Neural cell (in vitro differentiated cells): ENCODE results near the gene LRRC63. TPM values are rescaled to one million over a fixed set of nuclear protein-coding genes. Genes with fewer than 3 reads are reported as not detected.

Source experiments
- H2AFZ ChIP-seq: fragments of 200-600, 300-800 bp; sonication (generic), shearing (Covaris generic); 2 replicates; pipeline ENCODE4 v1.6.0; 2014; ENCODE audit warnings: low read depth, mild to moderate bottlenecking, antibody characterized with exemption, low read length, moderate library complexity
- H3F3A ChIP-seq: fragments of 200-600 bp; shearing (Covaris generic); 2 replicates; pipeline ENCODE4 v1.6.1; 2016; ENCODE audit warnings: mild to moderate bottlenecking, moderate library complexity, mixed read lengths, antibody characterized with exemption, low read length; ENCODE audit not compliant: insufficient read depth, poor library complexity, severe bottlenecking
- H3K27ac ChIP-seq: fragments of 200-600, 300-800 bp; sonication (generic), shearing (Covaris generic); 2 replicates; pipeline ENCODE4 v1.5.1; 2014; ENCODE audit warnings: mild to moderate bottlenecking, low read length, moderate library complexity
- H3K27me3 ChIP-seq: fragments of 300-800, 200-600 bp; sonication (generic), shearing (Covaris generic); 2 replicates; pipeline ENCODE4 v1.6.0; 2014; ENCODE audit warnings: mild to moderate bottlenecking, low read depth, low read length, moderate library complexity; ENCODE audit not compliant: insufficient read depth
- H3K36me3 ChIP-seq: fragments of 300-800, 200-600 bp; sonication (generic), shearing (Covaris generic); 2 replicates; pipeline ENCODE4 v1.5.1; 2014; ENCODE audit warnings: mild to moderate bottlenecking, antibody characterized with exemption, low read length, moderate library complexity; ENCODE audit not compliant: insufficient read depth
- H3K4me2 ChIP-seq: fragments of 300-800, 200-600 bp; sonication (generic), shearing (Covaris generic); 2 replicates; pipeline ENCODE4 v1.6.0; 2014; ENCODE audit warnings: mild to moderate bottlenecking, low read length
- H3K4me3 ChIP-seq: fragments of 300-800, 200-600 bp; sonication (generic), shearing (Covaris generic); 2 replicates; pipeline ENCODE4 v1.5.1; 2014; ENCODE audit warnings: mild to moderate bottlenecking, low read length, moderate library complexity
- H3K79me2 ChIP-seq: fragments of 200-600 bp; shearing (Covaris generic); replicated peaks from 2 replicates; pipeline ENCODE4 v1.6.0; 2014; ENCODE audit warnings: mild to moderate bottlenecking, low read length, moderate library complexity; ENCODE audit not compliant: insufficient read depth
- H3K9ac ChIP-seq: fragments of 300-800, 200-600 bp; sonication (generic), shearing (Covaris generic); 2 replicates; pipeline ENCODE4 v1.6.1; 2016; ENCODE audit warnings: mild to moderate bottlenecking, low read length, mixed read lengths
- H3K9me2 ChIP-seq: fragments of 200-600 bp; shearing (Covaris generic); 2 replicates; pipeline ENCODE4 v1.6.1; 2016; ENCODE audit warnings: mild to moderate bottlenecking, low read length, mixed read lengths; ENCODE audit not compliant: insufficient read depth
- H3K9me3 ChIP-seq: fragments of 200-600, 300-800 bp; sonication (generic), shearing (Covaris generic); 2 replicates; pipeline ENCODE4 v1.6.1; 2016; ENCODE audit warnings: mild to moderate bottlenecking, mixed run types, low read length, moderate library complexity, mixed read lengths
- H4K20me1 ChIP-seq: fragments of 200-600 bp; shearing (Covaris generic); 2 replicates; pipeline ENCODE4 v1.6.1; 2016; ENCODE audit warnings: mild to moderate bottlenecking, mixed run types; ENCODE audit not compliant: insufficient read depth
- CTCF ChIP-seq: fragments of 450-650 bp; IDR thresholded peaks from 2 replicates; pipeline ENCODE4 v1.5.1; 2014; ENCODE audit warnings: antibody characterized with exemption, mild to moderate bottlenecking, moderate library complexity; ENCODE audit not compliant: poor library complexity, severe bottlenecking
- EP300 ChIP-seq: fragments of 450-650 bp; conservative IDR thresholded peaks from 2 replicates; pipeline ENCODE4 v1.6.1; 2014; ENCODE audit warnings: antibody characterized with exemption, mild to moderate bottlenecking, moderate library complexity; ENCODE audit not compliant: poor library complexity, severe bottlenecking
- EZH2 ChIP-seq: fragments of 200-600, 300-800 bp; shearing (Covaris generic), sonication (generic); IDR thresholded peaks from 2 replicates; pipeline ENCODE4 v1.6.1; 2014; ENCODE audit warnings: antibody characterized with exemption, low read length, borderline replicate concordance, mild to moderate bottlenecking; ENCODE audit not compliant: insufficient read depth, poor library complexity, severe bottlenecking
- MXI1 ChIP-seq: fragments of 450-650 bp; conservative IDR thresholded peaks from 2 replicates; pipeline ENCODE4 v1.6.1; 2014; ENCODE audit warnings: antibody characterized with exemption, mild to moderate bottlenecking; ENCODE audit not compliant: poor library complexity, severe bottlenecking
- POLR2AphosphoS5 ChIP-seq: IDR thresholded peaks from 2 replicates; pipeline ENCODE4 v1.6.1; 2012
- RAD21 ChIP-seq: fragments of 450-650 bp; conservative IDR thresholded peaks from 2 replicates; pipeline ENCODE4 v1.6.1; 2014; ENCODE audit warnings: antibody characterized with exemption, mild to moderate bottlenecking, moderate library complexity
- REST ChIP-seq: IDR thresholded peaks from 2 replicates; pipeline ENCODE4 v1.6.1; 2012; ENCODE audit warnings: borderline replicate concordance
- SMC3 ChIP-seq: fragments of 450-650 bp; conservative IDR thresholded peaks from 2 replicates; pipeline ENCODE4 v1.6.1; 2014; ENCODE audit warnings: antibody characterized with exemption, mild to moderate bottlenecking, moderate library complexity; ENCODE audit not compliant: poor library complexity
- TAF1 ChIP-seq: IDR thresholded peaks from 2 replicates; pipeline ENCODE4 v1.6.1; 2012; ENCODE audit warnings: low read depth
- polyA plus RNA-seq: library from polyadenylated mRNA; depleted of rRNA; stranded (reverse); fragments of >200 nt; gene quantifications from 2 replicates; pipeline ENCODE4 v1.2.3, GENCODE V29; 2014

LRRC63 gene
- polyA plus RNA-seq, 1 donor from 2014 or later, result not detected

GRCh38 chr13:46320821-46321220, 109.1 kb downstream of the LRRC63 start:
- H2AFZ ChIP-seq, result no peak overlapping the region
- no peak overlapping the region for H3K9ac ChIP-seq
- H3K9me3 ChIP-seq, result no peaks in the 10 kb centered on the region
- TF ChIP-seq RAD21, result no peak
- no peak for TF ChIP-seq EP300
- TF ChIP-seq TAF1, result no peak
- no peak for TF ChIP-seq SMC3
- no peak for TF ChIP-seq POLR2AphosphoS5
- no peak for TF ChIP-seq EZH2
- no peak for TF ChIP-seq MXI1
- TF ChIP-seq CTCF, result no peak
- no peak for TF ChIP-seq REST
- no peaks in the 10 kb centered on the region for H3F3A ChIP-seq
- H3K79me2 ChIP-seq, result no peaks in the 10 kb centered on the region
- no peak overlapping the region for H3K27ac ChIP-seq
- no peaks in the 10 kb centered on the region for H3K36me3 ChIP-seq
- no peaks in the 10 kb centered on the region for H3K9me2 ChIP-seq
- no peak overlapping the region for H3K4me3 ChIP-seq
- no peak overlapping the region for H3K4me2 ChIP-seq
- no peaks in the 10 kb centered on the region for H3K27me3 ChIP-seq
- no peaks in the 10 kb centered on the region for H4K20me1 ChIP-seq

- Histone ChIP-seq H3K4me2 (no peak overlapping the region), H3K4me3 (no peak overlapping the region), H3K9ac (no peak overlapping the region), H3K9me3 (no peaks in the 10 kb centered on the region), H4K20me1 (no peaks in the 10 kb centered on the region), H3K27ac (no peak overlapping the region), H3F3A (no peaks in the 10 kb centered on the region), H3K79me2 (no peaks in the 10 kb centered on the region), H3K9me2 (no peaks in the 10 kb centered on the region), H2AFZ (no peak overlapping the region), H3K27me3 (no peaks in the 10 kb centered on the region), H3K36me3 (no peaks in the 10 kb centered on the region)
- no peak for TF ChIP-seq MXI1
- TF ChIP-seq REST, result no peak
- TF ChIP-seq TAF1, result no peak
- no peak for TF ChIP-seq EP300
- peak; percentile 85 for TF ChIP-seq CTCF
- TF ChIP-seq EZH2, result no peak
- peak; percentile 83 for TF ChIP-seq RAD21
- peak; percentile 81 for TF ChIP-seq SMC3
- no peak for TF ChIP-seq POLR2AphosphoS5
Observed at GRCh38 chr13:46321494-46322225, 109.9 kb downstream of the LRRC63 start.
